K562 (cell line): ENCODE measurements around the gene MAP3K19. TPM values are rescaled to one million over a fixed set of nuclear protein-coding genes. Genes with fewer than 3 reads are reported as not detected.

ENCODE experiments used
- CHCHD3 ChIP-seq: fragments of 250-450 bp; sonication (Bioruptor Pico); IDR thresholded peaks from 2 replicates; pipeline ENCODE4 v2.1.2; 2022; ENCODE audit warnings: mild to moderate bottlenecking
- COPS2 ChIP-seq: fragments of 450-650 bp; conservative IDR thresholded peaks from 2 replicates; pipeline ENCODE4 v1.6.1; 2016; ENCODE audit warnings: mild to moderate bottlenecking, moderate library complexity
- ESRRB ChIP-seq: fragments of 250-450 bp; sonication (Bioruptor Pico); IDR thresholded peaks from 2 replicates; pipeline ENCODE4 v1.5.0; 2020; ENCODE audit warnings: mild to moderate bottlenecking, moderate library complexity, borderline replicate concordance
- EWSR1 ChIP-seq: fragments of 450-650 bp; IDR thresholded peaks from 2 replicates; pipeline ENCODE4 v1.6.1; 2018; ENCODE audit warnings: borderline replicate concordance, mild to moderate bottlenecking, low read depth, moderate library complexity; ENCODE audit not compliant: partially characterized antibody
- FOS ChIP-seq: IDR thresholded peaks from 3 replicates; pipeline ENCODE4 v1.6.1; 2011; ENCODE audit not compliant: insufficient read length; ENCODE audit errors: extremely low read depth
- HMGN3 ChIP-seq: IDR thresholded peaks from 2 replicates; pipeline ENCODE4 v1.6.1; 2011; ENCODE audit warnings: borderline replicate concordance, low read depth, mild to moderate bottlenecking, mixed read lengths, low read length; ENCODE audit not compliant: insufficient read length; ENCODE audit errors: extremely low read depth
- KAT8 ChIP-seq: fragments of 450-650 bp; IDR thresholded peaks from 2 replicates; pipeline ENCODE4 v1.6.1; 2016; ENCODE audit warnings: low read depth, mild to moderate bottlenecking
- MCM5 ChIP-seq: fragments of 450-650 bp; IDR thresholded peaks from 2 replicates; pipeline ENCODE4 v1.6.1; 2016; ENCODE audit warnings: low read depth
- MTA3 ChIP-seq: fragments of 450-650 bp; formaldehyde crosslinking; IDR thresholded peaks from 2 replicates; pipeline ENCODE4 v1.6.1; 2017; ENCODE audit warnings: mild to moderate bottlenecking, borderline replicate concordance
- MYBL2 ChIP-seq, 2 experiments: fragments of 450-650 bp in 1 of 2; sonication (generic) in 1 of 2; formaldehyde crosslinking in 1 of 2; IDR thresholded peaks; 2 replicates each; pipeline versions ENCODE4 v1.6.1 to v1.8.1; 2017 to 2022; ENCODE audit warnings: borderline replicate concordance in 1 of 2, inconsistent platforms in 1 of 2, low read depth in 1 of 2, mild to moderate bottlenecking in 1 of 2, missing genetic modification reagents in 1 of 2, moderate library complexity in 1 of 2
- SAFB ChIP-seq: fragments of 200-400 bp; formaldehyde crosslinking; IDR thresholded peaks from 2 replicates; pipeline ENCODE4 v1.6.1; 2017; ENCODE audit warnings: low read depth, low read length, borderline replicate concordance
- SRSF1 ChIP-seq: fragments of 200-400 bp; formaldehyde crosslinking; IDR thresholded peaks from 2 replicates; pipeline ENCODE4 v1.6.1; 2017; ENCODE audit warnings: mild to moderate bottlenecking, low read depth, low read length, moderate library complexity
- TRIM28 ChIP-seq: fragments of 450-650 bp; IDR thresholded peaks from 2 replicates; pipeline ENCODE4 v1.6.1; 2017
- ZBED1 ChIP-seq: IDR thresholded peaks from 2 replicates; pipeline ENCODE4 v1.6.1; 2014
- ZEB2 ChIP-seq: fragments of 450-650 bp; IDR thresholded peaks from 2 replicates; pipeline ENCODE4 v1.6.1; 2016
- ZNF766 ChIP-seq: fragments of 200-800 bp; sonication (Bioruptor generic); conservative IDR thresholded peaks from 2 replicates; pipeline ENCODE4 v1.6.1; 2016; ENCODE audit warnings: missing genetic modification characterization, missing compliant biosample characterization
- ZNF778 ChIP-seq: fragments of 450-650 bp; formaldehyde crosslinking; IDR thresholded peaks from 2 replicates; pipeline ENCODE4 v1.4.0; 2020; ENCODE audit warnings: mild to moderate bottlenecking, moderate library complexity
- polyA plus RNA-seq, 8 experiments: library from polyadenylated mRNA; depleted of rRNA in 4 of 8; stranded (reverse) in 5 of 8; unstranded in 3 of 8; fragments of >200 nt; fragmentation: Nextera tagmentation in 2 of 8; fragmentation: Illumina TruSeq in 1 of 8; extraction: Ambion mirVana in 2 of 8; extraction: Trizol in 1 of 8; gene quantifications; 2 replicates each; pipeline versions ENCODE4 v1.2.1 to v1.2.3, GENCODE V29; 2011 to 2014; ENCODE audit warnings: inconsistent platforms in 1 of 8, missing spikeins in 1 of 8
- total RNA-seq, 7 experiments: library from RNA; depleted of rRNA in 6 of 7; stranded (reverse); fragments of >200 nt in 6 of 7; fragmentation: Illumina TruSeq in 2 of 7; extraction: Trizol in 2 of 7; gene quantifications; 2 replicates each; pipeline versions ENCODE4 v1.2.1 to v1.2.3, GENCODE V29; 2011 to 2021; ENCODE audit warnings: low replicate concordance in 1 of 7
- TF ChIP-seq, protein P1 (sequence below): fragments of 450-650 bp; IDR thresholded peaks from 2 replicates; pipeline ENCODE4 v1.6.1; 2016; ENCODE audit warnings: low read depth
- TF ChIP-seq, protein P2 (sequence below), 3 experiments: fragments of 200-800 bp in 1 of 3; sonication (Bioruptor generic) in 1 of 3; sonication (generic) in 1 of 3; formaldehyde crosslinking in 1 of 3; IDR thresholded peaks; 2 replicates each; pipeline versions ENCODE4 v1.6.1 to v1.8.0; 2016 to 2022; ENCODE audit warnings: mild to moderate bottlenecking in 2 of 3, missing compliant biosample characterization in 2 of 3, missing genetic modification characterization in 2 of 3, missing genetic modification reagents in 1 of 3

The MAP3K19 gene
- total and polyA plus RNA-seq, 9 of the 15 experiments (the other 6 are each of a cell fraction or from before 2014, with no cell fraction given), result 0.29 TPM; not detected in 8

DNA sequence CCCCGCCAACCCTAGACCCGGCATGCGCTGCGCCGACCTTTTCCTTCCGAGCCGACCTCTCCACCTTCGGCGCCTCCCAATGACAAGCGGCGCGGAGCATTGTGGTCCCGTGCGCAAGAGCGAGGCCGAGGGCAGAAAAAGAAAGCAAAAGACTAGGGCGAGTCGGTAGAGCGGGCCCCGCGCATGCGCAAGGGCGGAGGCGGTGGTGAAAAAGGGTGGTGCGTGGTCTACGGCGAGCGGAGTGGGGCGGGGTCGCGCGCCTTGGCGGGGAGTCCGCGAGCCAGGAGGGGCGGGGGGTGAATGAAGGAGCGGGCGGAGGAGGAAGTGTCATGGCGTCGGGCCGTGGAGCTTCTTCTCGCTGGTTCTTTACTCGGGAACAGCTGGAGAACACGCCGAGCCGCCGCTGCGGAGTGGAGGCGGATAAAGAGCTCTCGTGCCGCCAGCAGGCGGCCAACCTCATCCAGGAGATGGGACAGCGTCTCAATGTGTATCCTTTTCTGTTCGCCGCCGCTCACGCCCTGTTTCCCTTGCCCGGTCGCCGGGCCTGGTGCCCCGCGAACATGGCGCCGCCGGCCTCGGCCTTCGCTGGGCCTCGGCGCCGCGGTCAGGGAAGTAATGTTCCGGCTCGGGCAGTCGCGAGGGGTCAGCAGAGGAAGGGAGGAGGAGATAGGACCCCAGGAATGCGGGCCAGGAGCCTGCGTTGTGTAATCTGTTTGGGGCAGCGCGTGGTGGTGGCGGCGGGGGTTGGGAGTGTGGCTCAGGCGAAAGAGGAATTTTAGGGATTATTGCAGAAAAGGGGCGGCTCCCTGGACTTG is 128.5 kb downstream of the MAP3K19 start, which contains the start of gene CCNT2 (continued):
- TF ChIP-seq, protein P1, sequence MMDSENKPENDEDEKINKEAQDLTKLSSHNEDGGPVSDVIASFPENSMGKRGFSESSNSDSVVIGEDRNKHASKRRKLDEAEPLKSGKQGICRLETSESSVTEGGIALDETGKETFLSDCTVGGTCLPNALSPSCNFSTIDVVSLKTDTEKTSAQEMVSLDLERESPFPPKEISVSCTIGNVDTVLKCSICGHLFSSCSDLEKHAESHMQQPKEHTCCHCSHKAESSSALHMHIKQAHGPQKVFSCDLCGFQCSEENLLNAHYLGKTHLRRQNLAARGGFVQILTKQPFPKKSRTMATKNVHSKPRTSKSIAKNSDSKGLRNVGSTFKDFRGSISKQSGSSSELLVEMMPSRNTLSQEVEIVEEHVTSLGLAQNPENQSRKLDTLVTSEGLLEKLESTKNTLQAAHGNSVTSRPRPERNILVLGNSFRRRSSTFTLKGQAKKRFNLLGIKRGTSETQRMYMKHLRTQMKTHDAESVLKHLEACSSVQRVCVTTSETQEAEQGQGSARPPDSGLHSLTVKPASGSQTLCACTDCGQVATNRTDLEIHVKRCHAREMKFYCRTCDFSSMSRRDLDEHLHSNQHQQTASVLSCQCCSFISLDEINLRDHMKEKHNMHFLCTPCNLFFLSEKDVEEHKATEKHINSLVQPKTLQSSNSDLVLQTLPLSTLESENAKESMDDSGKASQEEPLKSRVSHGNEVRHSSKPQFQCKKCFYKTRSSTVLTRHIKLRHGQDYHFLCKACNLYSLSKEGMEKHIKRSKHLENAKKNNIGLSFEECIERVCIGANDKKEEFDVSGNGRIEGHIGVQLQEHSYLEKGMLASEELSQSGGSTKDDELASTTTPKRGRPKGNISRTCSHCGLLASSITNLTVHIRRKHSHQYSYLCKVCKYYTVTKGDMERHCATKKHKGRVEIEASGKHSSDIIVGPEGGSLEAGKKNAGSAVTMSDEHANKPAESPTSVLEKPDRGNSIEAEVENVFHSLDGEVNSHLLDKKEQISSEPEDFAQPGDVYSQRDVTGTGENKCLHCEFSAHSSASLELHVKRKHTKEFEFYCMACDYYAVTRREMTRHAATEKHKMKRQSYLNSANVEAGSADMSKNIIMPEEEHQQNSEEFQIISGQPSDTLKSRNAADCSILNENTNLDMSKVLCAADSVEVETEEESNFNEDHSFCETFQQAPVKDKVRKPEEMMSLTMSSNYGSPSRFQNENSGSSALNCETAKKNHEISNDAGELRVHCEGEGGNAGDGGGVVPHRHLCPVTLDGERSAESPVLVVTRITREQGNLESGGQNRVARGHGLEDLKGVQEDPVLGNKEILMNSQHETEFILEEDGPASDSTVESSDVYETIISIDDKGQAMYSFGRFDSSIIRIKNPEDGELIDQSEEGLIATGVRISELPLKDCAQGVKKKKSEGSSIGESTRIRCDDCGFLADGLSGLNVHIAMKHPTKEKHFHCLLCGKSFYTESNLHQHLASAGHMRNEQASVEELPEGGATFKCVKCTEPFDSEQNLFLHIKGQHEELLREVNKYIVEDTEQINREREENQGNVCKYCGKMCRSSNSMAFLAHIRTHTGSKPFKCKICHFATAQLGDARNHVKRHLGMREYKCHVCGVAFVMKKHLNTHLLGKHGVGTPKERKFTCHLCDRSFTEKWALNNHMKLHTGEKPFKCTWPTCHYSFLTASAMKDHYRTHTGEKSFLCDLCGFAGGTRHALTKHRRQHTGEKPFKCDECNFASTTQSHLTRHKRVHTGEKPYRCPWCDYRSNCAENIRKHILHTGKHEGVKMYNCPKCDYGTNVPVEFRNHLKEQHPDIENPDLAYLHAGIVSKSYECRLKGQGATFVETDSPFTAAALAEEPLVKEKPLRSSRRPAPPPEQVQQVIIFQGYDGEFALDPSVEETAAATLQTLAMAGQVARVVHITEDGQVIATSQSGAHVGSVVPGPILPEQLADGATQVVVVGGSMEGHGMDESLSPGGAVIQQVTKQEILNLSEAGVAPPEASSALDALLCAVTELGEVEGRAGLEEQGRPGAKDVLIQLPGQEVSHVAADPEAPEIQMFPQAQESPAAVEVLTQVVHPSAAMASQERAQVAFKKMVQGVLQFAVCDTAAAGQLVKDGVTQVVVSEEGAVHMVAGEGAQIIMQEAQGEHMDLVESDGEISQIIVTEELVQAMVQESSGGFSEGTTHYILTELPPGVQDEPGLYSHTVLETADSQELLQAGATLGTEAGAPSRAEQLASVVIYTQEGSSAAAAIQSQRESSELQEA, result peak; percentile 95
- TF ChIP-seq MTA3 (peak; percentile 94), MYBL2 (IDR thresholded peaks at IDR 0.05; ENCODE audit: low read depth) (no peak), MYBL2 (CRISPR knock-in tag; IDR thresholded peaks at IDR 0.05; ENCODE audit: borderline replicate concordance) (no peak), ZNF778 (CRISPR knock-in tag) (no peak), MCM5 (no peak), FOS (no peak), ESRRB (CRISPR knock-in tag) (no peak), CHCHD3 (CRISPR knock-in tag) (no peak), COPS2 (no peak), HMGN3 (no peak), KAT8 (no peak), ZBED1 (0 out of 2 replicates have a peak, but pooled peaks have one; percentile 28), ZNF766 (peak; percentile 10; the same call in 1 of the 2 replicates), SAFB (0 out of 2 replicates have a peak, but pooled peaks have one; percentile 13), EWSR1 (no peak), SRSF1 (no peak), TRIM28 (no peak), ZEB2 (no peak)
- TF ChIP-seq, protein P2, sequence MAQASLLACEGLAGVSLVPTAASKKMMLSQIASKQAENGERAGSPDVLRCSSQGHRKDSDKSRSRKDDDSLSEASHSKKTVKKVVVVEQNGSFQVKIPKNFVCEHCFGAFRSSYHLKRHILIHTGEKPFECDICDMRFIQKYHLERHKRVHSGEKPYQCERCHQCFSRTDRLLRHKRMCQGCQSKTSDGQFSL (CRISPR knock-in tag; IDR thresholded peaks at IDR 0.05), result no peak
- TF ChIP-seq, protein P2 (tag; IDR thresholded peaks at IDR 0.05), result no peak; a peak in 1 of 4 replicates
